HUDEP-2 (cell line): ENCODE measurements around the gene FTL.
A peak's percentile ranks its signal among the peaks of the same experiment; 100 is the strongest.

ENCODE experiments used
- DNase-seq, 76 experiments: peaks; one replicate each; lab custom pipeline; 2025; ENCODE audit not compliant: unreplicated experiment in 76 of 76; lab: John Stamatoyannopoulos, UW

Gene FTL

GRCh38 chr19:48989701-48990291 is 24.7 kb downstream of the FTL start:
- DNase-seq: no peak

GRCh38 chr19:48990400-48990799 is 25.3 kb downstream of the FTL start:
- DNase-seq: no peak

- DNase-seq: no peak
Observed at GRCh38 chr19:48991011-48991609, 26.0 kb downstream of the FTL start.

GRCh38 chr19:48991873-48992580 is 26.9 kb downstream of the FTL start:
- DNase-seq: peak in 15 of 76 experiments; percentile 16 to 39 (median 27)

GRCh38 chr19:48992581-48993174 is 27.6 kb downstream of the FTL start:
- DNase-seq: peak in 6 of 76 experiments; percentile 26 to 60 (median 52)

GRCh38 chr19:48993175-48994034 is 28.3 kb downstream of the FTL start, which contains the start of the genes GYS1 and RUVBL2:
GYS1 (minus strand) TSS chr19:48993309; CDS start chr19:48993112, 197 bp downstream.
RUVBL2 (plus strand) TSS chr19:48993887; CDS start chr19:48993912, 25 bp downstream.
- DNase-seq: peak; percentile 91 to 100 (median 100)

- DNase-seq: peak in 1 of 76 experiments; percentile 28
Observed at GRCh38 chr19:48994035-48994386, 28.9 kb downstream of the FTL start.

- peak in 56 of 76 experiments; percentile 16 to 82 (median 62) for DNase-seq
Observed at GRCh38 chr19:48997972-48998371, 32.9 kb downstream of the FTL start.

GRCh38 chr19:48999481-49000325 is 34.6 kb downstream of the FTL start:
- peak in 56 of 76 experiments; percentile 22 to 76 (median 56) for DNase-seq

GRCh38 chr19:49004133-49004532 is 39.0 kb downstream of the FTL start:
- DNase-seq: no peak

- DNase-seq: no peak
Observed at GRCh38 chr19:49004964-49005614, 40.0 kb downstream of the FTL start.

- no peak for DNase-seq
Observed at GRCh38 chr19:49006905-49007304, 41.8 kb downstream of the FTL start.

- no peak for DNase-seq
Observed at GRCh38 chr19:49009828-49010227, 44.7 kb downstream of the FTL start.

- DNase-seq: no peak
Observed at GRCh38 chr19:49010453-49010852, 45.3 kb downstream of the FTL start.

- DNase-seq: no peak
Observed at GRCh38 chr19:49011194-49011593, 46.1 kb downstream of the FTL start.

GRCh38 chr19:49014123-49014869 is 49.2 kb downstream of the FTL start:
- no peak for DNase-seq

GRCh38 chr19:49014870-49015255 is 49.8 kb downstream of the FTL start:
- DNase-seq: no peak

- no peak for DNase-seq
Observed at GRCh38 chr19:49016067-49016839, 51.1 kb downstream of the FTL start.
